Measurements from ENCODE around the gene HYAL1.
A peak's percentile ranks its signal among the peaks of the same experiment; 100 is the strongest.

Gene HYAL1

GRCh38 chr3:50260027-50260941 lies 43.1 kb downstream of the HYAL1 start:
- peak; percentile 86 for DNase-seq (ENCODE audit: low spot score)

DNA sequence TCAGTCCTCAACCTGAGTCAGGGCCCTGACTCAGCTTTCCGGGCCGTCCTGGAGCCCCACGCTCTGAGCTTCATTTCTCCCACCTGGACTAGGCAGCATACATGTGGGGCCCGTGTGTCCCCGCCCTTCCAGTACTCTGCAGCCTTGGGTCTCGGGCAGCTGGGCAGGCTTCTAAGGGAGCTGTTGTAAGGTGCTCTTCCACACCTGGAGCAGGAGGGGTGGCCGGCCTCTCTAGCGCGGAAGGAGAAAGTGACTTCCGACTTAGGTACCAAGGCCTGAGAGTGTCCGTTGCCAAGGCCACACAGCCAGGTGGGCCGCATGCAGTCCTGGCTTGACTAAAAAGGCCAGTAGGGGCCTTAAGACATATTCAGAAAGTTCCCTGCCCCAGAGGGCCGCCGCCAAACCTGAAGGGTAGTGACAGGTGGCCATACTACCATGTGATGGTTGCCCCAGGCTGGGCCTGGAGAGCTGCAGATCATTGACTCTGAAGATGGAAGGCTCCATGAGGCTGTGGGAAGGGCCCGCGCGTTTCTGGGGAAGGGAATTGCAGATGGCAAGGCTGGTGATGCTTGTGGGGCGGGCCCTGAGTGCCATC lies 43.8 kb downstream of the HYAL1 start:
- DNase-seq (ENCODE audit: low spot score), result no peak

DNA sequence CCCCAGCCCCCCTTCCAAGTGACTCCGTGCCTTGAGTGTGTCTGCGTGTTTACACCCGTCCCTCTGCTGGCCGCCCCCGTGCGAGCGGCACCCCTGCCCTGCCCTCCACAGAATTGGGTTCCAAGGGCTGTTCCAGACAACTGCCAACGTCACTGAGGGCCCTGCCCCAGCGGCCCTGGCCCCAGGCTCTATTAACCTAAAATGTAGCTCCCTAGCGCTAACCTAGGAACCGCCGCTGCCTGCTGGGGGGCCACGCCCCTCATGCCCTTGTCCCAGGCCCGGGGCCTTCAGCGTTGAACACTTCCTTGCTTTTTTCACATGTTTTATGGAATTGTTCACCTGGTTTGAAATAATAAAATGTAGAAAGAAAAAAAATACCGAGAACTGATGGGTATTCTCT lies 44.4 kb downstream of the HYAL1 start:
- DNase-seq (ENCODE audit: low spot score), result no peak

DNA sequence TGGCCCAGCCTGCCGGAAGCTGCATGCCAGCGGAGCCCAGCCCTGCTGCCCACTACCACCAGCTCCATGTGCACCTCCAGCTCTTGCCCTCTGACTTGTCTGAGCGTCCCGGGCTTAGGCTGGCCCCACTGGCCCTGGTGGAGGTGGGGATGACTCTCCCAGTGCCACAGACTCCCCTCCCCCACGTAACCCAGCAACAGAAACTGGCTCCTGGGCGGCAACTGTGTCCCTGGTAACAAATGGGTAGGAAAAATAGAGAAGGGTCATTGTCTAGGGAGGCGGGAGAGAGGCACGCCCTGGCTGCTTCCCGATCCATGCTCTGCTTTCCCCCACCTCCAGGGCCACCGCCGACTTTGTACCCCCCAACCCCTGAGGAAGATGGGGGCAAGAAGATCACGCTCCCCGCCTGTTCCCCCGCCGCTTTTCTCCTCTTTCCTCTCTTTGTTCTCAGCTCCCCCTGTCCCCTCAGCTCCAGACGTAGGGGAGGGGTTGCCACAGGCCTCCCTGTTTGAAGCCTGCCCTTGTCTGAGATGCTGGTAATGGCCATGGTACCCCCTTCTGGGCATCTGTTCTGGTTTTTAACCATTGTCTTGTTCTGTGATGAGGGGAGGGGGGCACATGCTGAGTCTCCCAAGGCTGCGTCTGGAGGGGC lies 45.2 kb downstream of the HYAL1 start:
- no peak for DNase-seq (ENCODE audit: low spot score)

- DNase-seq (ENCODE audit: low spot score), result peak; percentile 31
Measured at GRCh38 chr3:50256978-50257890, 46.1 kb downstream of the HYAL1 start.

GRCh38 chr3:50255251-50255615 lies 48.1 kb downstream of the HYAL1 start:
- DNase-seq (ENCODE audit: low spot score), result no peak

DNA sequence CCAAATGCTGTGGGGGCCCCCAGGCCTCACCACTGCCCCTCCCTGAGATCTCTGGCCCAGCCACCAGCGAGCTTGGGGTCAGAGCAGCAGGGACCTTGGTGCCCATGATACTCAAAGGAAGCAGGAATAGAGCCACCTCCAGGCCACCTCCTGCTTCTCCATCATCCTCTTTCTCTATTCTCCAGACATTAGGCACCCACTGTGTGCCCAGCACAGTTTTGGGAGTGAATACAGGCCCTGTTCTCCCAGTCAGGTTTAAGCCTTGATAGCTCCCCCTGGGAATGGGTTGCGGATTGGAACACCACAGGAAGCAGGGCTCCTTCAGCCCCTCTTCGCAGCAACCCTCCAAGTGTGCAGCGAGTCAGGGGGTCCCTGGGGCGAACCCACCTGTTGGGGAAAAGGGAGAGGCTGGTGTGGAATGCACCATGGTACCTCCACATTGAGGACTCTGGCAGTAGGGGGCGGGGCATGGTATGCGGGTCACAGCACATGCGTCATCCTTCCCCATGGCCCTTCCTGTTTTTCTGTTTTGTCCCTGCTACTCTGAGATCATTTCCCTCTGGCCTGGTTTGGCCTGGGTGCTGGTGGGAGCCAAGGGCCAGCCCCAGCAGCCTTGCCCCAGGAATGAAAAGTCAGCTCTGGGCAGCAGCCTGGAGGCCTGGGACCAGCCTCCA lies 48.7 kb downstream of the HYAL1 start:
- no peak for DNase-seq (ENCODE audit: low spot score)

GRCh38 chr3:50251220-50251619 lies 52.2 kb downstream of the HYAL1 start:
- DNase-seq (ENCODE audit: low spot score), result peak; percentile 36

- DNase-seq (ENCODE audit: low spot score), result no peak
Measured at GRCh38 chr3:50250514-50250913, 52.9 kb downstream of the HYAL1 start.

All from activated CD4-positive, alpha-beta T cell treated with anti-CD3 and anti-CD28 coated beads, Interleukin-2, Interleukin-4, amounts not matched to agents 100 ng/mL and 50 ng/mL, durations not matched to agents 16 hours and 8 hours (primary cell).